Naive B cell (primary cell): ENCODE results near the gene PPP1R12A. TPM values are rescaled to one million over a fixed set of nuclear protein-coding genes. Genes with fewer than 3 reads are reported as not detected.

ENCODE experiments used
- ATAC-seq, 2 donors: fragments of 150-1000 bp; cut with Tn5 transposase; 2 replicates each; pipeline ENCODE4 v1.10.0; 2021; ENCODE audit warnings: low read depth in 2 of 2, mild to moderate bottlenecking in 2 of 2, moderate library complexity in 2 of 2
- DNase-seq: peaks from one replicate; pipeline ENCODE4 v3.0.0; 2022
- H3K27ac Mint-ChIP-seq, 6 donors: one replicate each; pipeline ENCODE4 v1.8.0; 2020 to 2022; ENCODE audit warnings: mild to moderate bottlenecking in 6 of 6, mixed read lengths in 6 of 6, moderate library complexity in 5 of 6, inconsistent platforms in 2 of 6
- H3K27me3 Mint-ChIP-seq, 3 donors: one replicate each; pipeline ENCODE4 v1.8.0; 2021 to 2022; ENCODE audit warnings: mixed read lengths in 3 of 3, mild to moderate bottlenecking in 1 of 3
- H3K36me3 Mint-ChIP-seq, 2 donors: one replicate each; pipeline ENCODE4 v1.8.0; 2020 to 2022; ENCODE audit warnings: mixed read lengths in 2 of 2, inconsistent platforms in 1 of 2, mild to moderate bottlenecking in 1 of 2
- H3K4me1 Mint-ChIP-seq, 3 donors: one replicate each; pipeline ENCODE4 v1.8.0; 2020 to 2022; ENCODE audit warnings: mixed read lengths in 3 of 3, inconsistent platforms in 1 of 3, mild to moderate bottlenecking in 1 of 3, moderate library complexity in 1 of 3
- H3K4me3 Mint-ChIP-seq, 8 donors: one replicate each; pipeline ENCODE4 v1.8.0; 2020 to 2022; ENCODE audit warnings: mild to moderate bottlenecking in 8 of 8, mixed read lengths in 8 of 8, moderate library complexity in 8 of 8, inconsistent platforms in 2 of 8
- H3K9me3 Mint-ChIP-seq, 7 donors: one replicate each; pipeline ENCODE4 v1.8.0; 2020 to 2022; ENCODE audit warnings: mixed read lengths in 7 of 7, mild to moderate bottlenecking in 5 of 7, inconsistent platforms in 2 of 7, moderate library complexity in 1 of 7
- polyA plus RNA-seq, 6 donors: library from polyadenylated mRNA; unstranded; fragments of 300-500 nt; fragmentation: Illumina TruSeq; gene quantifications; one replicate each; pipeline ENCODE4 v1.2.3, GENCODE V29; 2021; ENCODE audit warnings: low read depth in 6 of 6

PPP1R12A gene
- polyA plus RNA-seq, 6 donors from 2014 or later: 52.8 to 151 (median 107) TPM

GRCh38 chr12:79747274-79747673, 187.6 kb downstream of the PPP1R12A start:
- Mint-ChIP-seq H3K36me3 (no peaks in the 10 kb centered on the region), H3K27ac (no peak overlapping the region), H3K4me3 (no peak overlapping the region)

GRCh38 chr12:79737875-79738718, 196.8 kb downstream of the PPP1R12A start:
- no peak overlapping the region for H3K27ac Mint-ChIP-seq
- no peak overlapping the region for H3K4me3 Mint-ChIP-seq
- peak; percentile 40 for DNase-seq
- no peaks in the 10 kb centered on the region for H3K9me3 Mint-ChIP-seq
- H3K4me1 Mint-ChIP-seq: no peaks in the 10 kb centered on the region
- H3K36me3 Mint-ChIP-seq: no peaks in the 10 kb centered on the region
- H3K27me3 Mint-ChIP-seq: peaks cover 0 to 8% (median 0%) of the 10 kb centered on the region in 3 donors
- ATAC-seq: peak; percentile 45 to 52

More at GRCh38 chr12:79747274-79747673, 187.6 kb downstream of the PPP1R12A start:
- H3K27me3 Mint-ChIP-seq: peaks cover 0 to 15% (median 0%) of the 10 kb centered on the region in 3 donors
- H3K4me1 Mint-ChIP-seq: no peaks in the 10 kb centered on the region
- DNase-seq: no peak
- ATAC-seq: no peak
- H3K9me3 Mint-ChIP-seq: peaks cover 0 to 13% (median 2%) of the 10 kb centered on the region in 7 donors

GRCh38 chr12:79732638-79733037, 202.3 kb downstream of the PPP1R12A start:
- no peak overlapping the region for H3K4me3 Mint-ChIP-seq
- H3K36me3 Mint-ChIP-seq: no peaks in the 10 kb centered on the region
- ATAC-seq (no peak), DNase-seq (no peak)
- H3K4me1 Mint-ChIP-seq: no peaks in the 10 kb centered on the region
- H3K27me3 Mint-ChIP-seq: peaks cover 0 to 26% (median 8%) of the 10 kb centered on the region in 3 donors
- no peaks in the 10 kb centered on the region for H3K9me3 Mint-ChIP-seq
- H3K27ac Mint-ChIP-seq: no peak overlapping the region

- H3K27me3 Mint-ChIP-seq: peaks cover 0 to 26% (median 5%) of the 10 kb centered on the region in 3 donors
- no peak overlapping the region for H3K27ac Mint-ChIP-seq
- ATAC-seq (no peak), DNase-seq (no peak)
- no peaks in the 10 kb centered on the region for H3K36me3 Mint-ChIP-seq
- no peak overlapping the region for H3K4me3 Mint-ChIP-seq
- no peaks in the 10 kb centered on the region for H3K4me1 Mint-ChIP-seq
- no peaks in the 10 kb centered on the region for H3K9me3 Mint-ChIP-seq
Measured at GRCh38 chr12:79725987-79726386, 208.9 kb downstream of the PPP1R12A start.

Other genes starting within 250 kb of the PPP1R12A start
- 10 to 100 TPM; 15.8 to 29.9 (median 20.3) TPM for gene PAWR, start 244.1 kb downstream of the PPP1R12A start, polyA plus RNA-seq
- gene OTOGL, start 164.4 kb upstream of the PPP1R12A start, polyA plus RNA-seq: not detected